AG09309 (cell line): ENCODE results near the gene DNASE1.
"Not testable (repeated sequence)": the region's sequence is repeated elsewhere in the genome, so short reads cannot be mapped to it uniquely, and the experiment has no call there.

Experiments
- DNase-seq: peaks from one replicate; pipeline ENCODE4 v3.0.0-alpha.2; 2010; ENCODE audit warnings: low read depth
- H3K4me3 ChIP-seq: 2 replicates; pipeline ENCODE4 v1.5.1; 2011; ENCODE audit warnings: mild to moderate bottlenecking, low read depth, low read length, moderate library complexity; ENCODE audit not compliant: control insufficient read depth
- TF ChIP-seq, protein P1 (sequence below): IDR thresholded peaks from 2 replicates; pipeline ENCODE4 v1.5.1; 2011; ENCODE audit warnings: mild to moderate bottlenecking, low read depth, low read length, inconsistent platforms; ENCODE audit not compliant: insufficient read depth, control insufficient read depth; ENCODE audit errors: missing control alignments

The DNASE1 gene, protein sequence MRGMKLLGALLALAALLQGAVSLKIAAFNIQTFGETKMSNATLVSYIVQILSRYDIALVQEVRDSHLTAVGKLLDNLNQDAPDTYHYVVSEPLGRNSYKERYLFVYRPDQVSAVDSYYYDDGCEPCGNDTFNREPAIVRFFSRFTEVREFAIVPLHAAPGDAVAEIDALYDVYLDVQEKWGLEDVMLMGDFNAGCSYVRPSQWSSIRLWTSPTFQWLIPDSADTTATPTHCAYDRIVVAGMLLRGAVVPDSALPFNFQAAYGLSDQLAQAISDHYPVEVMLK

DNA sequence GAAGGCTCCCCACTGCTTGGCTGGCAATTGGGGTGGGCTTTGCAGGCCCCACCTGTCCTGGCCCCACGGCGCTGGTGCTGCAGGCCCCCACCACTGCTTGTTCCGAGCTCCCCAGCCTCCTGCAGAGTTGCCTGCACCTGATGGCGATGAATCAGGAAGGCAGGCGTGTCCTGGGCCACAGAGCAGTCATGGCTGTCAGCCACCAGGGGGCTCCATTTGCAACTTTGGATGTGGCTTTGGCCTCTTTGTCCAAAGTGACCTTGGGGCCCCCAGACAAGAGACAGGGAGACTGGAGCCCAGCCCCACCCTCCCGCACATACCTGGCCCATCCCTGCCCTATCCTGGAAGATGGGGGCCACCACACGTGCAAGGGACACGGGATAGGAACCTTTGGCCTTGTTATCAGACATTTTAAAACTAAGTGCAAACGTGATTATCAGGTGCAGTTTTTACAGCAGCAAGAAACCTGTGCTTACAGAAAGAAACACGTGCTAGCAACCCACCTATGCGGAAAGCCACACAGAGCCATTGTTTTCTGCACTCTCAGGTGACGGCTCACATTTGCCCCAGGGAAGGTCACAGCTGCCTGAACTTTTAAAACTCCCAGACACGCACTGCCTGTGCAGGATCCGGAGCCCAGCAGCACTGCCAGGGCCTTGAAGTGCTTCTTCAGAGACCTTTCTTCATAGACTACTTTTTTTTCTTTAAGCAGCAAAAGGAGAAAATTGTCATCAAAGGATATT, at the start of gene DNASE1:
TSS of gene DNASE1 (plus strand) at position 443 of the 743 bp plus-strand sequence. CDS start 683 bp downstream, outside the sequence.
- no peak within 1 kb of the TSS for H3K4me3 ChIP-seq
- DNase-seq: peak; percentile 7
- TF ChIP-seq, protein P1, sequence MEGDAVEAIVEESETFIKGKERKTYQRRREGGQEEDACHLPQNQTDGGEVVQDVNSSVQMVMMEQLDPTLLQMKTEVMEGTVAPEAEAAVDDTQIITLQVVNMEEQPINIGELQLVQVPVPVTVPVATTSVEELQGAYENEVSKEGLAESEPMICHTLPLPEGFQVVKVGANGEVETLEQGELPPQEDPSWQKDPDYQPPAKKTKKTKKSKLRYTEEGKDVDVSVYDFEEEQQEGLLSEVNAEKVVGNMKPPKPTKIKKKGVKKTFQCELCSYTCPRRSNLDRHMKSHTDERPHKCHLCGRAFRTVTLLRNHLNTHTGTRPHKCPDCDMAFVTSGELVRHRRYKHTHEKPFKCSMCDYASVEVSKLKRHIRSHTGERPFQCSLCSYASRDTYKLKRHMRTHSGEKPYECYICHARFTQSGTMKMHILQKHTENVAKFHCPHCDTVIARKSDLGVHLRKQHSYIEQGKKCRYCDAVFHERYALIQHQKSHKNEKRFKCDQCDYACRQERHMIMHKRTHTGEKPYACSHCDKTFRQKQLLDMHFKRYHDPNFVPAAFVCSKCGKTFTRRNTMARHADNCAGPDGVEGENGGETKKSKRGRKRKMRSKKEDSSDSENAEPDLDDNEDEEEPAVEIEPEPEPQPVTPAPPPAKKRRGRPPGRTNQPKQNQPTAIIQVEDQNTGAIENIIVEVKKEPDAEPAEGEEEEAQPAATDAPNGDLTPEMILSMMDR: peak; percentile 76

DNA sequence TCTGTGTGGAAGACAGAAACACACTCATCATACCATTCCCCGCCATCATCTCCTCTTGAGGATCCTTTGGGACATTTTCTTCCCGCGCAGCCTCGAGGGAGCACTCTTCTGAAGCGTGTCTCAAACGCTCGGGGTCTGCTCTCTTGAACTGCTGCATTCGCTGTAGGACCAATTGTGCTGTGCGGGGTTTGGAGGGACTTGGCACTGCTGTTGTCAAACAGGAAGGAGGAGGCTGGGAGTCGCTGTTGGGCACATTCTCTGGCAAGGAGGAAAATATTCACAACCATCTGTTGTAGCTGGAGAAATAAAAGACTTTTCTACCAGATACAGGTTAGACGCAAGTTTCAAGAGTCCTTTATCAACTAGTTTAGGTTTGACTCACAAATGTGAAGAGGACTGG, 48.0 kb upstream of the DNASE1 start:
- no peak for DNase-seq
- TF ChIP-seq, protein P1: no peak
- H3K4me3 ChIP-seq: no peak overlapping the region

- DNase-seq: no peak
- TF ChIP-seq, protein P1: no peak
- no peak overlapping the region for H3K4me3 ChIP-seq
Measured at GRCh38 chr16:3607161-3607560, 47.3 kb upstream of the DNASE1 start.

- H3K4me3 ChIP-seq: no peak overlapping the region
- DNase-seq: no peak
- TF ChIP-seq, protein P1: no peak
Measured at GRCh38 chr16:3607634-3608033, 46.9 kb upstream of the DNASE1 start.

- TF ChIP-seq, protein P1: no peak
- no peak for DNase-seq
- H3K4me3 ChIP-seq: no peak overlapping the region
Measured at GRCh38 chr16:3608069-3608468, 46.4 kb upstream of the DNASE1 start.

DNA sequence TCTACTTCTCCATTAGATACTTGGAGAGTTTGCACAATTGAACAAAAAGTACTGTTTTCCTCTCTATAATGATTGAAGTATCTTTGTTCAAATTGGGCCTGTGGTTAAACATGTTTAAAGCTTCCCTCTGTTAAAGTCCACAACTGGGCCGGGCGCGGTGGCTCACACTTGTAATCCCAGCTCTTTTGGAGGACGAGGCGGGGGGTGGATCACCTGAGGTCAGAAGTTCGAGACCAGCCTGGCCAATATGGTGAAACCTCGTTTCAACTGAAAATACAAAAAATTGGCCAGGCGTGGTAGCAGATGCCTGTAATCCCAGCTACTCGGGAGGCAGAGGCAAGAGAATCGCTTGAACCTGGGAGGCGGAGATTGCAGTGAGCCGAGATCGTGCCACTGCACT, 45.5 kb upstream of the DNASE1 start:
- DNase-seq, H3K4me3 ChIP-seq: not testable (repeated sequence)
